ENCODE results near the gene NIPSNAP2. TPM values are rescaled to one million over a fixed set of nuclear protein-coding genes. Genes with fewer than 3 reads are reported as not detected.
"Not testable (repeated sequence)": the region's sequence is repeated elsewhere in the genome, so short reads cannot be mapped to it uniquely, and the experiment has no call there.

NIPSNAP2 gene
- total RNA-seq, 1 donor from 2014 or later, result 52.9 TPM

DNA sequence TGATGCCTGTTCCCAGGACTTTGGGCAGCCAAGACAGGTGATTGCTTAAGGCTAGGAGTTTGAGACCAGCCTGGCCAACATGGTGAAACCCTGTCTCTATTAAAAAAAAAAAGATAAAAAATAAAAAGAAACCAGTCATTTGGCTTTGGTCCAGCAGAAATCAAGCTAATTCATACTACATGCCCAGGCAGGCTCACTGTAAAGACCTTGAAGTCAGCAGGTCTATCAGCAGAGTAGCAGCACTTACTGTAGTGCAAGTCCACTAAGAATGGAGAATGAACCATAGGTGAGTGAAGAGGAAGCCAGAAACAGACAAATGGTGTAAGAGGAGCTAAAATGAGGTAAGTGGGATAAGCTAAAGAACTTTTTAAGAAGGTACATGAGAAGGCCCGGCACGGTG lies 62.2 kb downstream of the NIPSNAP2 start:
- TF ChIP-seq, protein P1, sequence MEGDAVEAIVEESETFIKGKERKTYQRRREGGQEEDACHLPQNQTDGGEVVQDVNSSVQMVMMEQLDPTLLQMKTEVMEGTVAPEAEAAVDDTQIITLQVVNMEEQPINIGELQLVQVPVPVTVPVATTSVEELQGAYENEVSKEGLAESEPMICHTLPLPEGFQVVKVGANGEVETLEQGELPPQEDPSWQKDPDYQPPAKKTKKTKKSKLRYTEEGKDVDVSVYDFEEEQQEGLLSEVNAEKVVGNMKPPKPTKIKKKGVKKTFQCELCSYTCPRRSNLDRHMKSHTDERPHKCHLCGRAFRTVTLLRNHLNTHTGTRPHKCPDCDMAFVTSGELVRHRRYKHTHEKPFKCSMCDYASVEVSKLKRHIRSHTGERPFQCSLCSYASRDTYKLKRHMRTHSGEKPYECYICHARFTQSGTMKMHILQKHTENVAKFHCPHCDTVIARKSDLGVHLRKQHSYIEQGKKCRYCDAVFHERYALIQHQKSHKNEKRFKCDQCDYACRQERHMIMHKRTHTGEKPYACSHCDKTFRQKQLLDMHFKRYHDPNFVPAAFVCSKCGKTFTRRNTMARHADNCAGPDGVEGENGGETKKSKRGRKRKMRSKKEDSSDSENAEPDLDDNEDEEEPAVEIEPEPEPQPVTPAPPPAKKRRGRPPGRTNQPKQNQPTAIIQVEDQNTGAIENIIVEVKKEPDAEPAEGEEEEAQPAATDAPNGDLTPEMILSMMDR (IDR thresholded peaks at IDR 0.05), result no peak

DNA sequence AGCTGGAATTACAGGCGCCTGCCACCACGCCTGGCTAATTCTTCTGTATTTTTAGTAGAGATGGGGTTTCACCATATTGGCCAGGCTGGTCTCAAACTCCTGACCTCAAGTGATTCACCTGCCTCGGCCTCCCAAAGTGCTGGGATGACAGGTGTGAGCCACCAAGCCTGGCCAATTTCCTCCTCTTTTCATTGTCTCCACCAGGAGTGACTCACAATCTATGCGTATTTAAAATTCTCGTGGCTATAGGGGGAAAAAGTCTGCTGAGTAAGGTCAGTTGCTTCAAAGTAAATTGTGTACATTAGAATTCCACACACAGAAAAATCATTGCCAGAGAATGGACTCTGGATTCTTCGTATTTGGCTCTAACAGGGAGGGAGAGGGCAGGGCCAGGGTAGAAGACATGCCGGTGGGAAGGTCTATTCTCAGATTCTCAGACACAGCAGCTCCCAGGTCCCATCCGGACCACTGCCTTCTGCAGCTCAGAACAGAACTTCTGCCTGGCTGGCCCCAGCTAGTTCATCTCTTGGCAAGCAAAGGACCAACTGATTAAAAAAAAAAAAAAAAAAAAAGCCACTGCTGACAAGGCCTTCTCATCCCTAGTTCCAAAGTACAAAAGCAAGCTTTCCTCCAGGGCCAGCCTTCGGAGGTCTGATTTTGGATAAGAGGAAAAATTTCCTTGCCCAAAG lies 64.7 kb downstream of the NIPSNAP2 start:
- Histone ChIP-seq H3K36me3 (no peaks in the 10 kb centered on the region), H3K4me1 (peaks cover 9% of the 10 kb centered on the region), H3K9me3 (no peaks in the 10 kb centered on the region), H3K27ac (no peak overlapping the region), H3K4me3 (no peak overlapping the region), H3K27me3 (ENCODE audit: low read depth) (no peaks in the 10 kb centered on the region)
- DNase-seq, result no peak
- TF ChIP-seq, protein P1 (IDR thresholded peaks at IDR 0.05), result no peak
- ATAC-seq, result no peak
- intact Hi-C loops (cut with DNase I), result no loop called here

More for the DNA sequence above, 62.2 kb downstream of the NIPSNAP2 start:
- ATAC-seq, result no peak
- Histone ChIP-seq H3K9me3 (no peaks in the 10 kb centered on the region), H3K4me1 (no peaks in the 10 kb centered on the region), H3K27ac (no peak overlapping the region), H3K27me3 (ENCODE audit: low read depth) (no peaks in the 10 kb centered on the region), H3K4me3 (no peak overlapping the region), H3K36me3 (no peaks in the 10 kb centered on the region)
- intact Hi-C loops (cut with DNase I), result no loop called here
- DNase-seq, result no peak

DNA sequence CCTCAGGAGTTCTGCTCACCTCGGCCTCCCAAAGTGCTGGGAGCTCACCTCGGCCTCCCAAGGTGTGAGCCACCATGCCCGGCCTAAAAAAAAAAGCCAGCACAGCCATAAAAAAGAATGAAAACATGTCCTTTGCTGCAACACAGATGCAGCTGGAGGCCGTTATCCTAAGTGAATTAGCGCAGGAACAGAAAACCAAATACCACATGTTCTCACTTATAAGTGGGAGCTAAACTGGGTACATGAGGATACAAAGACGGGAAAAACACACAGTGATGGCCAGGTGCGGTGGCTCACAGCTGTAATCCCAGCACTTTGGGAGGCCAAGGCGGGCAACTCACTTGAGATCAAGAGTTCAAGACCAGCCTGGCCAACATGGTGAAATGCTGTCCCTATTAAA lies 66.0 kb downstream of the NIPSNAP2 start:
- no peak overlapping the region for H3K4me3 ChIP-seq
- DNase-seq, result no peak
- no peak for ATAC-seq
- H3K27me3 ChIP-seq (ENCODE audit: low read depth), result no peaks in the 10 kb centered on the region
- TF ChIP-seq, protein P1 (IDR thresholded peaks at IDR 0.05), result no peak
- no peaks in the 10 kb centered on the region for H3K36me3 ChIP-seq
- peaks cover 9% of the 10 kb centered on the region for H3K4me1 ChIP-seq
- no peak overlapping the region for H3K27ac ChIP-seq
- intact Hi-C loops (cut with DNase I), result no loop called here
- H3K9me3 ChIP-seq, result no peaks in the 10 kb centered on the region

GRCh38 chr7:56031556-56031955 lies 67.2 kb downstream of the NIPSNAP2 start:
- H3K9me3 ChIP-seq; H3K27ac ChIP-seq; H3K27me3 ChIP-seq (ENCODE audit: low read depth); H3K4me1 ChIP-seq; DNase-seq; intact Hi-C loops (cut with DNase I); H3K4me3 ChIP-seq; H3K36me3 ChIP-seq; ATAC-seq: not testable (repeated sequence)

GRCh38 chr7:56032578-56032977 lies 68.2 kb downstream of the NIPSNAP2 start:
- ATAC-seq; DNase-seq; H3K27me3 ChIP-seq (ENCODE audit: low read depth); H3K27ac ChIP-seq; intact Hi-C loops (cut with DNase I); H3K4me1 ChIP-seq; H3K9me3 ChIP-seq; H3K36me3 ChIP-seq; H3K4me3 ChIP-seq: not testable (repeated sequence)

- no peaks in the 10 kb centered on the region for H3K27me3 ChIP-seq (ENCODE audit: low read depth)
- ATAC-seq (peak; percentile 90 to 95), DNase-seq (peak; percentile 66)
- peak overlapping the region; percentile 56 for H3K27ac ChIP-seq
- intact Hi-C loops (cut with DNase I), result no loop called here
- H3K9me3 ChIP-seq, result no peaks in the 10 kb centered on the region
- no peaks in the 10 kb centered on the region for H3K36me3 ChIP-seq
- peaks cover 9% of the 10 kb centered on the region for H3K4me1 ChIP-seq
- TF ChIP-seq, protein P1 (IDR thresholded peaks at IDR 0.05), result peak; percentile 41
- H3K4me3 ChIP-seq, result peak overlapping the region; percentile 81
Measured at GRCh38 chr7:56033671-56034432, 69.5 kb downstream of the NIPSNAP2 start.

Measured in lower lobe of right lung (tissue), 2 donors.